Gastrocnemius medialis (tissue), 4 donors: ENCODE results near the gene RFFL. TPM values are rescaled to one million over a fixed set of nuclear protein-coding genes. Genes with fewer than 3 reads are reported as not detected.

Experiments used
- ATAC-seq, 2 donors: fragments of 150-250 bp; one replicate each; pipeline ENCODE4 v1.9.1; 2016
- DNase-seq, 2 donors: peaks; one replicate each; pipeline ENCODE4 v3.0.0-alpha.2; 2019
- H3K27ac ChIP-seq, 4 donors: fragments of 200-600 bp; sonication (generic); 1 replicate in 1 of 4; 2 replicates in 3 of 4; pipeline ENCODE4 v1.5.1; 2016 to 2018; ENCODE audit warnings: mild to moderate bottlenecking in 2 of 4, moderate library complexity in 1 of 4
- H3K27me3 ChIP-seq, 3 donors: fragments of 200-600 bp; sonication (generic) in 2 of 3; 1 replicate in 1 of 3; 2 replicates in 2 of 3; pipeline versions ENCODE4 v1.5.1 to v1.6.0; 2016 to 2019; ENCODE audit warnings: mild to moderate bottlenecking in 1 of 3, moderate library complexity in 1 of 3
- H3K36me3 ChIP-seq, 2 donors: fragments of 200-600 bp; sonication (generic) in 1 of 2; one replicate each; pipeline ENCODE4 v1.5.1; 2017 to 2018
- H3K4me1 ChIP-seq, 2 donors: fragments of 200-600 bp; sonication (generic) in 1 of 2; one replicate each; pipeline ENCODE4 v1.5.1; 2016 to 2017; ENCODE audit warnings: mild to moderate bottlenecking in 2 of 2
- H3K4me3 ChIP-seq, 4 donors: fragments of 200-600 bp; sonication (generic) in 3 of 4; 1 replicate in 1 of 4; 2 replicates in 3 of 4; pipeline ENCODE4 v1.5.1; 2016 to 2019; ENCODE audit warnings: mild to moderate bottlenecking in 2 of 4
- H3K9me3 ChIP-seq, 3 donors: fragments of 200-600 bp; sonication (generic) in 2 of 3; 1 replicate in 1 of 3; 2 replicates in 2 of 3; pipeline ENCODE4 v1.5.1; 2016 to 2019
- POLR2A ChIP-seq, 2 donors: fragments of 450-650 bp; IDR thresholded peaks; one replicate each; pipeline ENCODE4 v1.6.1; 2017; ENCODE audit warnings: antibody characterized with exemption in 2 of 2, mild to moderate bottlenecking in 2 of 2, moderate library complexity in 2 of 2
- in situ Hi-C, 4 donors: fragments of 200-750 bp; cut with MboI; loops; one replicate each; pipeline versions ENCODE4 v1.15.0 to v1.8.0; 2017; ENCODE audit warnings: low sequenced_read_pairs in 4 of 4
- intact Hi-C: fragments of 100-400 bp; cut with DNase I; formaldehyde crosslinking; loops from one replicate; pipeline ENCODE4 v1.15.1; 2023; ENCODE audit warnings: low total_unique reads
- total RNA-seq, 4 donors: library from RNA; depleted of rRNA; stranded (reverse); fragments of >200 nt; gene quantifications; one replicate each; pipeline versions ENCODE4 v1.1.0 to v1.2.3, GENCODE V29; 2016
- TF ChIP-seq, protein P1 (sequence below), 5 experiments: fragments of 450-650 bp in 3 of 5; fragments of 200-600 bp in 2 of 5; sonication (generic) in 2 of 5; IDR thresholded peaks in 4 of 5; conservative IDR thresholded peaks in 1 of 5; 1 replicate in 4 of 5; 2 replicates in 1 of 5; pipeline ENCODE4 v1.5.1; 2016 to 2019; ENCODE audit warnings: antibody characterized with exemption in 5 of 5, mild to moderate bottlenecking in 3 of 5, moderate library complexity in 3 of 5

The RFFL gene
- total RNA-seq, 4 donors from 2014 or later, result 17.4 to 65.7 (median 35.0) TPM

GRCh38 chr17:35084987-35085386, 21.5 kb upstream of the RFFL start:
- no peaks in the 10 kb centered on the region for H3K27me3 ChIP-seq
- peaks cover 6 to 14% of the 10 kb centered on the region in 2 donors for H3K4me1 ChIP-seq
- H3K9me3 ChIP-seq, result no peaks in the 10 kb centered on the region
- H3K4me3 ChIP-seq, result no peak overlapping the region
- in situ Hi-C loops, result loop anchor here in 2 of 4 donors (10.0 to 25.0 kb wide), 2 partner anchors 98 to 120 kb away; partner anchors contain the start of genes CCT6B (in 1 of the 2), LIG3 (in 1 of the 2) and ZNF830 (in 1 of the 2)
- no peaks in the 10 kb centered on the region for H3K36me3 ChIP-seq
- DNase-seq, result no peak
- intact Hi-C loops, result loop anchor here (5.0 kb wide), 1 partner anchor 103 kb away; the partner anchor contains the start of gene LIG3
- no peak for ATAC-seq
- H3K27ac ChIP-seq, result no peak overlapping the region
- TF ChIP-seq POLR2A (IDR thresholded peaks at IDR 0.05), result no peak
- TF ChIP-seq, protein P1, sequence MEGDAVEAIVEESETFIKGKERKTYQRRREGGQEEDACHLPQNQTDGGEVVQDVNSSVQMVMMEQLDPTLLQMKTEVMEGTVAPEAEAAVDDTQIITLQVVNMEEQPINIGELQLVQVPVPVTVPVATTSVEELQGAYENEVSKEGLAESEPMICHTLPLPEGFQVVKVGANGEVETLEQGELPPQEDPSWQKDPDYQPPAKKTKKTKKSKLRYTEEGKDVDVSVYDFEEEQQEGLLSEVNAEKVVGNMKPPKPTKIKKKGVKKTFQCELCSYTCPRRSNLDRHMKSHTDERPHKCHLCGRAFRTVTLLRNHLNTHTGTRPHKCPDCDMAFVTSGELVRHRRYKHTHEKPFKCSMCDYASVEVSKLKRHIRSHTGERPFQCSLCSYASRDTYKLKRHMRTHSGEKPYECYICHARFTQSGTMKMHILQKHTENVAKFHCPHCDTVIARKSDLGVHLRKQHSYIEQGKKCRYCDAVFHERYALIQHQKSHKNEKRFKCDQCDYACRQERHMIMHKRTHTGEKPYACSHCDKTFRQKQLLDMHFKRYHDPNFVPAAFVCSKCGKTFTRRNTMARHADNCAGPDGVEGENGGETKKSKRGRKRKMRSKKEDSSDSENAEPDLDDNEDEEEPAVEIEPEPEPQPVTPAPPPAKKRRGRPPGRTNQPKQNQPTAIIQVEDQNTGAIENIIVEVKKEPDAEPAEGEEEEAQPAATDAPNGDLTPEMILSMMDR (IDR thresholded peaks at IDR 0.05 in 4 of 5, conservative IDR thresholded peaks at IDR 0.05 in 1 of 5), result no peak

GRCh38 chr17:35083071-35083470, 19.6 kb upstream of the RFFL start:
- H3K27ac ChIP-seq, result no peak overlapping the region
- in situ Hi-C loops (loop anchor here in 2 of 4 donors (10.0 to 25.0 kb wide), 2 partner anchors 96 to 118 kb away; partner anchors contain the start of genes CCT6B (in 1 of the 2), LIG3 (in 1 of the 2) and ZNF830 (in 1 of the 2)), intact Hi-C loops (no loop called here)
- TF ChIP-seq, protein P1 (IDR thresholded peaks at IDR 0.05 in 4 of 5, conservative IDR thresholded peaks at IDR 0.05 in 1 of 5), result no peak
- no peak for TF ChIP-seq POLR2A (IDR thresholded peaks at IDR 0.05)
- DNase-seq (no peak), ATAC-seq (no peak)
- H3K36me3 ChIP-seq, result no peaks in the 10 kb centered on the region
- no peaks in the 10 kb centered on the region for H3K9me3 ChIP-seq
- peaks cover 3 to 12% of the 10 kb centered on the region in 2 donors for H3K4me1 ChIP-seq
- no peak overlapping the region for H3K4me3 ChIP-seq
- no peaks in the 10 kb centered on the region for H3K27me3 ChIP-seq

- ATAC-seq, result no peak
- no peak overlapping the region for H3K27ac ChIP-seq
Observed at GRCh38 chr17:35082073-35082657, 18.7 kb upstream of the RFFL start.

DNA sequence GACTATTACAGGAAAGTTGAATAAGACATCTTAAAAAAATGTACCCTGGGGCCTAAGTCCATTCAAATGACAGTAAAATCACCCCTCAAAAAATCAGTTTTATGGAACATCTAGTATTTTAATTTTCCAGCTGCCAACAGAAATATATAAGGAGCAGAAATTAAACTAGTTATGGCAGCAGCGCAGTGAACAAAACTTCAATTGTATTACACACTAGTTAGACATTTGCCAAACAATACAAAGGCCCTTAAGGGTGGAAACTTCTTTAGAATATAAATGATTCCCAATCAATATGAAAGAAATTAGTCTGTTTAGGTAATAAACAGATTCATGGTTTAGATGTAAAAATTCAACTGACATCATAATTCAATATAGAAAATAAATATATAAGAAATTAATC, 18.1 kb upstream of the RFFL start:
- no peaks in the 10 kb centered on the region for H3K4me1 ChIP-seq
- DNase-seq (no peak), ATAC-seq (no peak)
- intact Hi-C loops (no loop called here), in situ Hi-C loops (loop anchor here in 2 of 4 donors (10.0 to 25.0 kb wide), 2 partner anchors 94 to 117 kb away; partner anchors contain the start of genes CCT6B (in 1 of the 2), LIG3 (in 1 of the 2) and ZNF830 (in 1 of the 2))
- H3K9me3 ChIP-seq, result no peaks in the 10 kb centered on the region
- no peak overlapping the region for H3K27ac ChIP-seq
- H3K36me3 ChIP-seq, result no peaks in the 10 kb centered on the region
- TF ChIP-seq, protein P1 (IDR thresholded peaks at IDR 0.05 in 4 of 5, conservative IDR thresholded peaks at IDR 0.05 in 1 of 5), result no peak
- TF ChIP-seq POLR2A (IDR thresholded peaks at IDR 0.05), result no peak
- H3K27me3 ChIP-seq, result no peaks in the 10 kb centered on the region
- H3K4me3 ChIP-seq, result no peak overlapping the region

More at GRCh38 chr17:35082073-35082657, 18.7 kb upstream of the RFFL start:
- Histone ChIP-seq H3K9me3 (no peaks in the 10 kb centered on the region), H3K36me3 (no peaks in the 10 kb centered on the region), H3K4me1 (peaks cover 0 to 3% of the 10 kb centered on the region in 2 donors), H3K4me3 (no peak overlapping the region), H3K27me3 (no peaks in the 10 kb centered on the region)
- TF ChIP-seq, protein P1 (IDR thresholded peaks at IDR 0.05 in 4 of 5, conservative IDR thresholded peaks at IDR 0.05 in 1 of 5), result no peak
- TF ChIP-seq POLR2A (IDR thresholded peaks at IDR 0.05), result no peak
- in situ Hi-C loops (loop anchor here in 2 of 4 donors (10.0 to 25.0 kb wide), 2 partner anchors 95 to 117 kb away; partner anchors contain the start of genes CCT6B (in 1 of the 2), LIG3 (in 1 of the 2) and ZNF830 (in 1 of the 2)), intact Hi-C loops (no loop called here)
- DNase-seq, result no peak
